GM10248 (cell line): ENCODE measurements around the gene C13orf46.
"Not testable (repeated sequence)": the region's sequence is repeated elsewhere in the genome, so short reads cannot be mapped to it uniquely, and the experiment has no call there.

Experiments used
- CTCF ChIA-PET: fragments of 300-600 bp; sonication (Branson Sonifier 250); formaldehyde crosslinking; extraction: SDS; loops from one replicate; lab custom pipeline; 2021; ENCODE audit warnings: antibody characterized with exemption; lab: Yijun Ruan, JAX
- POLR2A ChIA-PET: fragments of 350-650 bp; sonication (Branson Sonifier 250); formaldehyde crosslinking; extraction: SDS; loops from one replicate; lab custom pipeline; 2020; ENCODE audit warnings: antibody characterized with exemption; lab: Yijun Ruan, JAX
- DNase-seq: peaks from one replicate; pipeline ENCODE4 v3.0.0; 2012; ENCODE audit errors: extremely low spot score
- CTCF ChIP-seq: IDR thresholded peaks from 2 replicates; pipeline ENCODE4 v1.5.1; 2012; ENCODE audit warnings: mild to moderate bottlenecking, low read depth; ENCODE audit errors: extremely low read depth, missing control alignments, control extremely low read depth

Gene C13orf46

GRCh38 chr13:113973218-113974164 lies at the start of gene C13orf46:
C13orf46 (minus strand) TSS chr13:113974076; CDS start chr13:113973997, 79 bp downstream.
- no peak for DNase-seq
- ChIA-PET CTCF (no interaction called here), POLR2A (no interaction called here)
- TF ChIP-seq CTCF: no peak

- no peak for TF ChIP-seq CTCF
- ChIA-PET CTCF (no interaction called here), POLR2A (no interaction called here)
- DNase-seq: no peak
Measured at GRCh38 chr13:114022876-114023275, 49.0 kb upstream of the C13orf46 start.

GRCh38 chr13:114022309-114022669 lies 48.4 kb upstream of the C13orf46 start:
- ChIA-PET CTCF (no interaction called here), POLR2A (interaction anchor here (0.6 kb wide), 1 partner anchor 16 kb away, joined by 3 read pairs; no protein-coding TSS in a partner anchor)
- TF ChIP-seq CTCF: no peak
- DNase-seq: no peak

- DNase-seq: no peak
- CTCF ChIA-PET: interaction anchor here (1.0 kb wide), 1 partner anchor 44 kb away, joined by 3 read pairs; no protein-coding TSS in a partner anchor
- no peak for TF ChIP-seq CTCF
- POLR2A ChIA-PET: interaction anchor here (0.6 kb wide), 1 partner anchor 16 kb away, joined by 3 read pairs; no protein-coding TSS in a partner anchor
Measured at GRCh38 chr13:114021464-114022308, 47.8 kb upstream of the C13orf46 start.

GRCh38 chr13:114020750-114021463 lies 47.0 kb upstream of the C13orf46 start:
- ChIA-PET CTCF (interaction anchor here (1.0 kb wide), 1 partner anchor 45 kb away, joined by 3 read pairs; no protein-coding TSS in a partner anchor), POLR2A (no interaction called here)
- no peak for TF ChIP-seq CTCF
- DNase-seq: no peak

- DNase-seq, CTCF ChIA-PET, POLR2A ChIA-PET: not testable (repeated sequence)
Measured at GRCh38 chr13:114020134-114020533, 46.3 kb upstream of the C13orf46 start.
